ENCODE measurements around the gene ELOF1. TPM values are rescaled to one million over a fixed set of nuclear protein-coding genes. Genes with fewer than 3 reads are reported as not detected.
A peak's percentile ranks its signal among the peaks of the same experiment; 100 is the strongest.
"Not testable (repeated sequence)": the region's sequence is repeated elsewhere in the genome, so short reads cannot be mapped to it uniquely, and the experiment has no call there.

The ELOF1 gene
- 10 to 100 TPM; 47.9 to 52.8 TPM for total RNA-seq

- peaks cover 22% of the 10 kb centered on the region for H3K36me3 Mint-ChIP-seq (ENCODE audit: low read depth)
- peak within 1 kb of the TSS; percentile 85 for H3K27ac Mint-ChIP-seq
- peak; percentile 98 for DNase-seq
- no peaks in the 10 kb centered on the region for H3K9me3 Mint-ChIP-seq (ENCODE audit: insufficient read depth)
- no peaks in the 10 kb centered on the region for H3K27me3 Mint-ChIP-seq (ENCODE audit: low read depth)
- peak; percentile 96 for ATAC-seq
- peaks cover 45% of the 10 kb centered on the region for H3K4me1 Mint-ChIP-seq (ENCODE audit: low read depth)
- CTCF ChIA-PET = interaction anchor here (0.8 to 7.4 kb wide), 11 partner anchors 9 to 238 kb away, joined by 3 to 187 read pairs (median 6); partner anchors contain the start of genes ACP5, ECSIT and SWSAP1
- peak within 1 kb of the TSS; percentile 98 for H3K4me3 Mint-ChIP-seq
- POLR2A ChIA-PET = interaction anchor here (0.6 to 3.6 kb wide), 5 partner anchors 17 to 1234 kb away, joined by 3 to 15 read pairs (median 3); partner anchors contain the start of gene ECSIT
Measured at GRCh38 chr19:11558881-11559828, at the start of gene ELOF1. Gene ELOF1 (minus strand): TSS chr19:11559230. CDS start chr19:11554347, 4,883 bp downstream.

GRCh38 chr19:11606484-11606883 lies 47.5 kb upstream of the ELOF1 start:
- Mint-ChIP-seq H3K4me3 (no peak overlapping the region), H3K27ac (no peak overlapping the region), H3K4me1 (ENCODE audit: low read depth) (no peaks in the 10 kb centered on the region), H3K27me3 (ENCODE audit: low read depth) (no peaks in the 10 kb centered on the region), H3K36me3 (ENCODE audit: low read depth) (peaks cover 41% of the 10 kb centered on the region), H3K9me3 (ENCODE audit: insufficient read depth) (peaks cover 18% of the 10 kb centered on the region)
- ATAC-seq (no peak), DNase-seq (no peak)
- POLR2A ChIA-PET = no interaction called here
- CTCF ChIA-PET = no interaction called here

GRCh38 chr19:11599704-11600103 lies 40.7 kb upstream of the ELOF1 start:
- H3K4me3 Mint-ChIP-seq; H3K27ac Mint-ChIP-seq; ATAC-seq; DNase-seq; H3K27me3 Mint-ChIP-seq (ENCODE audit: low read depth); CTCF ChIA-PET: not testable (repeated sequence)
- Mint-ChIP-seq H3K36me3 (ENCODE audit: low read depth) (peaks cover 32% of the 10 kb centered on the region), H3K4me1 (ENCODE audit: low read depth) (peaks cover 25% of the 10 kb centered on the region), H3K9me3 (ENCODE audit: insufficient read depth) (peaks cover 11% of the 10 kb centered on the region)
- POLR2A ChIA-PET = interaction anchor here (0.9 kb wide), 1 partner anchor 26 kb away, joined by 4 read pairs; no protein-coding TSS in a partner anchor

- ChIA-PET CTCF (no interaction called here), POLR2A (interaction anchor here (0.9 kb wide), 1 partner anchor 27 kb away, joined by 4 read pairs; no protein-coding TSS in a partner anchor)
- Mint-ChIP-seq H3K9me3 (ENCODE audit: insufficient read depth) (peaks cover 6% of the 10 kb centered on the region), H3K27me3 (ENCODE audit: low read depth) (no peaks in the 10 kb centered on the region), H3K27ac (no peak overlapping the region), H3K4me1 (ENCODE audit: low read depth) (peaks cover 25% of the 10 kb centered on the region), H3K4me3 (peak overlapping the region; percentile 47), H3K36me3 (ENCODE audit: low read depth) (peaks cover 23% of the 10 kb centered on the region)
- DNase-seq (no peak), ATAC-seq (no peak)
Measured at GRCh38 chr19:11598746-11599145, 39.7 kb upstream of the ELOF1 start.

- Mint-ChIP-seq H3K36me3 (ENCODE audit: low read depth) (peaks cover 22% of the 10 kb centered on the region), H3K4me1 (ENCODE audit: low read depth) (peaks cover 25% of the 10 kb centered on the region), H3K27me3 (ENCODE audit: low read depth) (no peaks in the 10 kb centered on the region), H3K4me3 (peak overlapping the region; percentile 84), H3K9me3 (ENCODE audit: insufficient read depth) (peaks cover 3% of the 10 kb centered on the region), H3K27ac (peak overlapping the region; percentile 80)
- ChIA-PET CTCF (interaction anchor here (0.9 to 1.0 kb wide), 2 partner anchors 10 to 62 kb away, joined by 3 read pairs; no protein-coding TSS in a partner anchor), POLR2A (interaction anchor here (0.8 kb wide), 1 partner anchor 16 kb away, joined by 3 read pairs; no protein-coding TSS in a partner anchor)
- DNase-seq = no peak
- ATAC-seq = no peak
Measured at GRCh38 chr19:11598103-11598483, 39.1 kb upstream of the ELOF1 start.

GRCh38 chr19:11597202-11598102 lies 38.4 kb upstream of the ELOF1 start, which contains the start of gene ZNF627:
Gene ZNF627 (plus strand): TSS chr19:11597483. CDS start chr19:11597628, 145 bp downstream.
- Mint-ChIP-seq H3K36me3 (ENCODE audit: low read depth) (peaks cover 16% of the 10 kb centered on the region), H3K27ac (peak within 1 kb of the TSS; percentile 85), H3K9me3 (ENCODE audit: insufficient read depth) (no peaks in the 10 kb centered on the region), H3K4me1 (ENCODE audit: low read depth) (peaks cover 25% of the 10 kb centered on the region), H3K4me3 (peak within 1 kb of the TSS; percentile 84), H3K27me3 (ENCODE audit: low read depth) (no peaks in the 10 kb centered on the region)
- ATAC-seq (peak; percentile 100), DNase-seq (peak; percentile 99)
- ChIA-PET CTCF (interaction anchor here (0.9 to 1.0 kb wide), 2 partner anchors 9 to 61 kb away, joined by 3 read pairs; no protein-coding TSS in a partner anchor), POLR2A (interaction anchor here (0.8 kb wide), 1 partner anchor 16 kb away, joined by 3 read pairs; no protein-coding TSS in a partner anchor)

- Mint-ChIP-seq H3K9me3 (ENCODE audit: insufficient read depth) (no peaks in the 10 kb centered on the region), H3K4me1 (ENCODE audit: low read depth) (peaks cover 25% of the 10 kb centered on the region), H3K36me3 (ENCODE audit: low read depth) (peaks cover 10% of the 10 kb centered on the region), H3K27me3 (ENCODE audit: low read depth) (no peaks in the 10 kb centered on the region), H3K4me3 (peak overlapping the region; percentile 84), H3K27ac (peak overlapping the region; percentile 85)
- ChIA-PET POLR2A (no interaction called here), CTCF (no interaction called here)
- no peak for ATAC-seq
- no peak for DNase-seq
Measured at GRCh38 chr19:11596156-11596555, 37.1 kb upstream of the ELOF1 start.

GRCh38 chr19:11594084-11594483 lies 35.1 kb upstream of the ELOF1 start:
- no peak for DNase-seq
- ATAC-seq = no peak
- ChIA-PET CTCF (interaction anchor here (0.9 to 2.2 kb wide), 3 partner anchors 34 to 39 kb away, joined by 3 to 7 read pairs (median 6); partner anchors contain the start of gene ELOF1), POLR2A (no interaction called here)
- Mint-ChIP-seq H3K27ac (no peak overlapping the region), H3K27me3 (ENCODE audit: low read depth) (no peaks in the 10 kb centered on the region), H3K4me3 (no peak overlapping the region), H3K36me3 (ENCODE audit: low read depth) (peaks cover 4% of the 10 kb centered on the region), H3K9me3 (ENCODE audit: insufficient read depth) (no peaks in the 10 kb centered on the region), H3K4me1 (ENCODE audit: low read depth) (peaks cover 19% of the 10 kb centered on the region)

GRCh38 chr19:11587975-11588631 lies 29.1 kb upstream of the ELOF1 start:
- H3K4me3 Mint-ChIP-seq = no peak overlapping the region
- ChIA-PET CTCF (interaction anchor here (0.5 to 15.1 kb wide), 10 partner anchors 10 to 213 kb away, joined by 3 to 187 read pairs (median 3); partner anchors contain the start of genes ELOF1 and PRKCSH), POLR2A (interaction anchor here (0.8 to 2.0 kb wide), 2 partner anchors 28 to 29 kb away, joined by 3 to 6 read pairs; partner anchors contain the start of gene ELOF1)
- ATAC-seq (peak; percentile 32), DNase-seq (no peak)
- H3K4me1 Mint-ChIP-seq (ENCODE audit: low read depth) = peaks cover 20% of the 10 kb centered on the region
- H3K36me3 Mint-ChIP-seq (ENCODE audit: low read depth) = no peaks in the 10 kb centered on the region
- H3K9me3 Mint-ChIP-seq (ENCODE audit: insufficient read depth) = no peaks in the 10 kb centered on the region
- H3K27me3 Mint-ChIP-seq (ENCODE audit: low read depth) = no peaks in the 10 kb centered on the region
- no peak overlapping the region for H3K27ac Mint-ChIP-seq

- ChIA-PET CTCF (interaction anchor here (0.8 to 15.1 kb wide), 7 partner anchors 10 to 210 kb away, joined by 3 to 187 read pairs (median 4); partner anchors contain the start of genes ELOF1 and PRKCSH), POLR2A (interaction anchor here (2.0 kb wide), 1 partner anchor 27 kb away, joined by 6 read pairs; no protein-coding TSS in a partner anchor)
- H3K4me3 Mint-ChIP-seq = no peak overlapping the region
- DNase-seq (peak; percentile 87), ATAC-seq (peak; percentile 86)
- H3K9me3 Mint-ChIP-seq (ENCODE audit: insufficient read depth) = no peaks in the 10 kb centered on the region
- H3K36me3 Mint-ChIP-seq (ENCODE audit: low read depth) = no peaks in the 10 kb centered on the region
- no peak overlapping the region for H3K27ac Mint-ChIP-seq
- H3K4me1 Mint-ChIP-seq (ENCODE audit: low read depth) = peaks cover 20% of the 10 kb centered on the region
- no peaks in the 10 kb centered on the region for H3K27me3 Mint-ChIP-seq (ENCODE audit: low read depth)
Measured at GRCh38 chr19:11587302-11587974, 28.4 kb upstream of the ELOF1 start.
